Transverse colon (tissue), 4 donors: Measurements from ENCODE around the gene PRSS27. TPM values are rescaled to one million over a fixed set of nuclear protein-coding genes. Genes with fewer than 3 reads are reported as not detected.

Experiments
- DNase-seq: peaks from one replicate; pipeline ENCODE4 v3.0.0-alpha.2; 2019
- H3K27ac ChIP-seq, 4 donors: fragments of 200-600 bp; sonication (generic); 2 replicates each; pipeline ENCODE4 v1.5.1; 2016 to 2018; ENCODE audit warnings: inconsistent platforms in 4 of 4
- H3K27me3 ChIP-seq: fragments of 200-600 bp; sonication (generic); 2 replicates; pipeline ENCODE4 v1.5.1; 2017; ENCODE audit warnings: inconsistent platforms
- H3K36me3 ChIP-seq, 4 donors: fragments of 200-600 bp; sonication (generic); 2 replicates each; pipeline ENCODE4 v1.5.1; 2017 to 2019; ENCODE audit warnings: inconsistent platforms in 4 of 4
- H3K4me1 ChIP-seq, 4 donors: fragments of 200-600 bp; sonication (generic); 2 replicates each; pipeline ENCODE4 v1.5.1; 2017 to 2020; ENCODE audit warnings: inconsistent platforms in 4 of 4
- H3K4me3 ChIP-seq, 4 donors: fragments of 200-600 bp; sonication (generic); 1 replicate in 1 of 4; 2 replicates in 3 of 4; pipeline versions ENCODE4 v1.5.1 to v1.6.1; 2017 to 2019; ENCODE audit warnings: inconsistent platforms in 4 of 4
- H3K9me3 ChIP-seq, 2 donors: fragments of 200-600 bp; sonication (generic); 2 replicates each; pipeline ENCODE4 v1.5.1; 2017 to 2019; ENCODE audit warnings: inconsistent platforms in 2 of 2
- CTCF ChIP-seq, 5 experiments: fragments of 200-600 bp in 3 of 5; fragments of 450-650 bp in 2 of 5; sonication (generic) in 3 of 5; IDR thresholded peaks; 1 replicate in 2 of 5; 2 replicates in 3 of 5; pipeline ENCODE4 v1.5.1; 2016 to 2017; ENCODE audit warnings: antibody characterized with exemption in 5 of 5, inconsistent platforms in 3 of 5, mild to moderate bottlenecking in 2 of 5, moderate library complexity in 1 of 5
- EP300 ChIP-seq: sonication (generic); formaldehyde crosslinking; IDR thresholded peaks from one replicate; pipeline ENCODE4 v1.6.1; 2017; ENCODE audit warnings: antibody characterized with exemption, low read depth
- POLR2A ChIP-seq: fragments of 450-650 bp; IDR thresholded peaks from one replicate; pipeline ENCODE4 v1.6.1; 2016; ENCODE audit warnings: antibody characterized with exemption, mild to moderate bottlenecking, moderate library complexity
- POLR2AphosphoS5 ChIP-seq, 3 donors: sonication (generic); formaldehyde crosslinking; IDR thresholded peaks; one replicate each; pipeline ENCODE4 v1.6.1; 2016; ENCODE audit warnings: antibody characterized with exemption in 3 of 3
- WGBS, 2 donors: methylation state at CpG; one replicate each; pipeline ENCODE4 v1.1.5; 2018; ENCODE audit warnings: low coverage in 1 of 2; 5-methylcytosine and 5-hydroxymethylcytosine counted together
- in situ Hi-C, 4 donors: fragments of 200-750 bp; cut with MboI; loops; one replicate each; pipeline versions ENCODE4 v1.15.0 to v1.15.1; 2017; ENCODE audit warnings: low sequenced_read_pairs in 3 of 4, low pct_ligation_motif_present in 1 of 4, low pct_unique_long_range_greater_than_20kb in 1 of 4
- intact Hi-C: fragments of 100-400 bp; cut with DNase I; formaldehyde crosslinking; loops from one replicate; pipeline ENCODE4 v1.15.1; 2023; ENCODE audit warnings: low total_unique reads
- total RNA-seq, 4 donors: library from RNA; depleted of rRNA; stranded (reverse); fragments of >200 nt; gene quantifications; one replicate each; pipeline ENCODE4 v1.1.0, GENCODE V29; 2016

The PRSS27 gene
- total RNA-seq, 4 donors from 2014 or later = 1.3 TPM; not detected in 3

GRCh38 chr16:2745116-2745890, 25.3 kb upstream of the PRSS27 start:
- no peaks in the 10 kb centered on the region for H3K27me3 ChIP-seq
- no peak for DNase-seq
- H3K9me3 ChIP-seq = no peaks in the 10 kb centered on the region
- H3K4me3 ChIP-seq = no peak overlapping the region
- no peaks in the 10 kb centered on the region for H3K36me3 ChIP-seq
- 73% methylated on average over 15 of the region's 15 CpGs; no CpG with 5 or more reads in 1 of the 2 donors for WGBS, 2 donors
- intact Hi-C loops = no loop called here
- no peak for TF ChIP-seq EP300
- in situ Hi-C loops = no loop called here
- H3K4me1 ChIP-seq = no peaks in the 10 kb centered on the region
- H3K27ac ChIP-seq = no peak overlapping the region

DNA sequence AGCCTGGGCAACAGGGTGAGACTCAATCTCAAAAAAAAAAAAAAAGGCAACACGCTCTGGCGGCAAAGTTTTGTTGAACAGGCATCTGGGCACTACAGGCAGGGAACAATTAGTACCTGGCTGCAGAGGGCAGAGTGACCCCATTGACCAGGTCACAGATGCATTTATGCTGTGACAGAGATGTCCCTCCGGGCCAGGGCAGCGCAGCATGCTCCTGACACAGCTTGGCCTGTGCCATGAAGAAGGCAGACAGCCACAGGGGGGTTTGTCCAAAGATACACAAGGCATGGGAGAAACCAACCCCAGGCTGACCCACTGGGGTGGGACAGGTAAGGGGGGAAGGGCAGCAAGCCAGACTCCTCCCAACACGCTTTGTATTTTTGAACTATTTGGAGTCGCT, 24.7 kb upstream of the PRSS27 start:
- H3K4me3 ChIP-seq = no peak overlapping the region
- WGBS, 2 donors = 70 to 91% methylated on average over 2 to 6 of the region's 6 CpGs
- H3K4me1 ChIP-seq = no peaks in the 10 kb centered on the region
- no peak overlapping the region for H3K27ac ChIP-seq
- TF ChIP-seq EP300 (no peak), CTCF (IDR thresholded peaks at IDR 0.05) (no peak), POLR2AphosphoS5 (IDR thresholded peaks at IDR 0.05) (no peak), POLR2A (no peak)
- intact Hi-C loops (no loop called here), in situ Hi-C loops (no loop called here)
- H3K27me3 ChIP-seq = peaks cover 1% of the 10 kb centered on the region
- no peaks in the 10 kb centered on the region for H3K36me3 ChIP-seq
- DNase-seq = no peak
- H3K9me3 ChIP-seq = no peaks in the 10 kb centered on the region

- H3K27me3 ChIP-seq = peaks cover 8% of the 10 kb centered on the region
- intact Hi-C loops = no loop called here
- WGBS, 2 donors = 77 to 85% methylated on average over 3 to 19 of the region's 19 CpGs
- DNase-seq = no peak
- no peaks in the 10 kb centered on the region for H3K36me3 ChIP-seq
- in situ Hi-C loops = no loop called here
- no peaks in the 10 kb centered on the region for H3K9me3 ChIP-seq
- no peaks in the 10 kb centered on the region for H3K4me1 ChIP-seq
- TF ChIP-seq EP300 = no peak
- no peak for TF ChIP-seq POLR2AphosphoS5 (IDR thresholded peaks at IDR 0.05)
- TF ChIP-seq CTCF (IDR thresholded peaks at IDR 0.05) = no peak
- no peak for TF ChIP-seq POLR2A
- no peak overlapping the region for H3K4me3 ChIP-seq
- no peak overlapping the region for H3K27ac ChIP-seq
Measured at GRCh38 chr16:2743007-2743810, 23.2 kb upstream of the PRSS27 start.

DNA sequence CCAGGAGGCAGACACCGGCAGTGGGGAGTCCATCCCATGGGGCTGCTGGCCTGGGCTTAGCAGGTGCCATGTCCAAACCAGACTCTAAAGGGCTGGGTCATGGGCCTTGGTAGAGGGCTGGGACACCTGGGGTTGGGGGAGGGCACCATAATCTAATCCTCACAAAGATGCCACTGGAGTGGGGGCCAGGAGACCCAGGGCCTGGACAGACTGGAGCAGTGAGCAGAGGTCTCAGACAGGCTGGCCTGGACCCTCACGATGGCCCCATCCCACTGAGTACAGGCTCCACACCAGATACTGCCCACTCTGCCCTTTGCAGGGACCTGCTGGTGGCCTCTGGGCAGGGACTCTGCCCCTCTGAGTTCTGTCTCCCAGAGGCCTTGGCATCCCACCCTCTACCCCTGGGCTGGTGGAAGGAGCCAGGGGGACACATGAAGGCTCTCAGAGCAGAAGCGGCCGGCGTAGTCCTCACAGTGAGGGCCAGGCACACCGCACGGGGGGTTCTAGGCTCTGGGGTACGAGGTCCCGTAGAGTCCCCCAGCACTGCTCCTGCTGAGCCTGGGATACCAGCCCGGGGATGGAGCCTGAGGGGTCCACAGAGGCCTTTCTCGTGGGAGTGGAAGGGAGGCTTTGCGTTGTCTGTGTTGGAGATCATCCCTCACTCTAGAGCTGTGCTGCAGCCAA, 22.4 kb upstream of the PRSS27 start:
- H3K36me3 ChIP-seq = no peaks in the 10 kb centered on the region
- TF ChIP-seq POLR2A (no peak), POLR2AphosphoS5 (IDR thresholded peaks at IDR 0.05) (no peak), CTCF (IDR thresholded peaks at IDR 0.05) (no peak), EP300 (no peak)
- in situ Hi-C loops = no loop called here
- no peak overlapping the region for H3K4me3 ChIP-seq
- 80 to 85% methylated on average over 1 to 10 of the region's 12 CpGs for WGBS, 2 donors
- intact Hi-C loops = no loop called here
- peaks cover 13% of the 10 kb centered on the region for H3K27me3 ChIP-seq
- no peaks in the 10 kb centered on the region for H3K4me1 ChIP-seq
- H3K9me3 ChIP-seq = no peaks in the 10 kb centered on the region
- H3K27ac ChIP-seq = no peak overlapping the region
- DNase-seq = no peak
